SK-N-SH treated with all-trans-retinoic acid at 6 μM for 48 hours (cell line): ENCODE measurements around the gene TOM1L2.

Experiments used
- ATAC-seq: fragments of 200-7000 bp; cut with Tn5 transposase; 3 replicates; pipeline ENCODE4 v1.9.1; 2020; ENCODE audit warnings: mild to moderate bottlenecking, moderate library complexity
- BACH2 ChIP-seq: fragments of 250-450 bp; sonication (Bioruptor Pico); IDR thresholded peaks from 2 replicates; pipeline ENCODE4 v1.9.0; 2021; ENCODE audit warnings: mild to moderate bottlenecking, borderline replicate concordance
- CREB5 ChIP-seq: fragments of 250-450 bp; sonication (Bioruptor Pico); IDR thresholded peaks from 2 replicates; pipeline ENCODE4 v1.5.1; 2020; ENCODE audit warnings: low read depth, mild to moderate bottlenecking, moderate library complexity
- CSDC2 ChIP-seq: fragments of 250-450 bp; sonication (Bioruptor Pico); IDR thresholded peaks from 2 replicates; pipeline ENCODE4 v1.5.0; 2020; ENCODE audit warnings: mild to moderate bottlenecking, moderate library complexity
- CSRNP3 ChIP-seq: fragments of 250-450 bp; sonication (Bioruptor Pico); IDR thresholded peaks from 2 replicates; pipeline ENCODE4 v1.5.1; 2021; ENCODE audit warnings: mild to moderate bottlenecking, moderate library complexity
- ESRRG ChIP-seq: fragments of 250-450 bp; sonication (Bioruptor Pico); IDR thresholded peaks from 2 replicates; pipeline ENCODE4 v1.6.1; 2021; ENCODE audit warnings: mild to moderate bottlenecking
- GLIS3 ChIP-seq: fragments of 250-450 bp; sonication (Bioruptor Pico); IDR thresholded peaks from 2 replicates; pipeline ENCODE4 v1.5.0; 2020; ENCODE audit warnings: mild to moderate bottlenecking, moderate library complexity
- ISL1 ChIP-seq: fragments of 250-450 bp; sonication (Bioruptor Pico); IDR thresholded peaks from 2 replicates; pipeline ENCODE4 v2.1.2; 2022; ENCODE audit warnings: mild to moderate bottlenecking, moderate library complexity
- OSR1 ChIP-seq: fragments of 250-450 bp; sonication (Bioruptor Pico); IDR thresholded peaks from 2 replicates; pipeline ENCODE4 v1.8.0; 2022; ENCODE audit warnings: moderate library complexity, mild to moderate bottlenecking, inconsistent platforms
- PATZ1 ChIP-seq: fragments of 250-450 bp; sonication (Bioruptor Pico); IDR thresholded peaks from 2 replicates; pipeline ENCODE4 v1.8.0; 2020; ENCODE audit warnings: mild to moderate bottlenecking, moderate library complexity, borderline replicate concordance
- SNAI2 ChIP-seq: fragments of 250-450 bp; sonication (Bioruptor Pico); IDR thresholded peaks from 2 replicates; pipeline ENCODE4 v1.5.0; 2020; ENCODE audit warnings: mild to moderate bottlenecking, moderate library complexity
- TOX ChIP-seq: fragments of 250-450 bp; sonication (Bioruptor Pico); IDR thresholded peaks from 2 replicates; pipeline ENCODE4 v1.8.0; 2021; ENCODE audit warnings: mild to moderate bottlenecking, moderate library complexity, borderline replicate concordance
- TSHZ2 ChIP-seq: fragments of 250-450 bp; sonication (Bioruptor Pico); IDR thresholded peaks from 2 replicates; pipeline ENCODE4 v1.5.0; 2020; ENCODE audit warnings: mild to moderate bottlenecking, moderate library complexity
- ZC3H10 ChIP-seq: fragments of 250-450 bp; sonication (Bioruptor Pico); IDR thresholded peaks from 2 replicates; pipeline ENCODE4 v1.5.1; 2021; ENCODE audit warnings: mild to moderate bottlenecking, moderate library complexity
- ZFP3 ChIP-seq: fragments of 250-450 bp; sonication (Bioruptor Pico); IDR thresholded peaks from 2 replicates; pipeline ENCODE4 v1.5.0; 2020; ENCODE audit warnings: mild to moderate bottlenecking, moderate library complexity
- ZFP30 ChIP-seq: fragments of 450-650 bp; formaldehyde crosslinking; IDR thresholded peaks from 2 replicates; pipeline ENCODE4 v1.5.0; 2022; ENCODE audit warnings: mild to moderate bottlenecking, moderate library complexity
- ZNF70 ChIP-seq: fragments of 450-650 bp; formaldehyde crosslinking; IDR thresholded peaks from 2 replicates; pipeline ENCODE4 v1.5.0; 2020; ENCODE audit warnings: mild to moderate bottlenecking, moderate library complexity

TOM1L2 gene

GRCh38 chr17:17798573-17799255 is 173.5 kb downstream of the TOM1L2 start:
- no peak for ATAC-seq
- TF ChIP-seq BACH2 (CRISPR knock-in tag) (no peak), CREB5 (CRISPR knock-in tag) (no peak), OSR1 (CRISPR knock-in tag) (no peak), ZNF70 (CRISPR knock-in tag) (no peak), ESRRG (no peak), PATZ1 (no peak), GLIS3 (no peak), SNAI2 (no peak)

GRCh38 chr17:17798010-17798556 is 174.1 kb downstream of the TOM1L2 start:
- ATAC-seq, result no peak
- TF ChIP-seq TOX (no peak), BACH2 (CRISPR knock-in tag) (no peak), CSRNP3 (CRISPR knock-in tag) (no peak), PATZ1 (no peak)

GRCh38 chr17:17797119-17797809 is 174.9 kb downstream of the TOM1L2 start:
- TF ChIP-seq ZC3H10 (no peak), ISL1 (CRISPR knock-in tag) (no peak), ZFP30 (CRISPR knock-in tag) (no peak), PATZ1 (no peak), ZFP3 (CRISPR knock-in tag) (no peak), OSR1 (CRISPR knock-in tag) (no peak), GLIS3 (no peak), CSDC2 (CRISPR knock-in tag) (no peak), ZNF70 (CRISPR knock-in tag) (no peak), TSHZ2 (CRISPR knock-in tag) (no peak)
- no peak for ATAC-seq
